ENCODE results near the gene SH3D19.

DNA sequence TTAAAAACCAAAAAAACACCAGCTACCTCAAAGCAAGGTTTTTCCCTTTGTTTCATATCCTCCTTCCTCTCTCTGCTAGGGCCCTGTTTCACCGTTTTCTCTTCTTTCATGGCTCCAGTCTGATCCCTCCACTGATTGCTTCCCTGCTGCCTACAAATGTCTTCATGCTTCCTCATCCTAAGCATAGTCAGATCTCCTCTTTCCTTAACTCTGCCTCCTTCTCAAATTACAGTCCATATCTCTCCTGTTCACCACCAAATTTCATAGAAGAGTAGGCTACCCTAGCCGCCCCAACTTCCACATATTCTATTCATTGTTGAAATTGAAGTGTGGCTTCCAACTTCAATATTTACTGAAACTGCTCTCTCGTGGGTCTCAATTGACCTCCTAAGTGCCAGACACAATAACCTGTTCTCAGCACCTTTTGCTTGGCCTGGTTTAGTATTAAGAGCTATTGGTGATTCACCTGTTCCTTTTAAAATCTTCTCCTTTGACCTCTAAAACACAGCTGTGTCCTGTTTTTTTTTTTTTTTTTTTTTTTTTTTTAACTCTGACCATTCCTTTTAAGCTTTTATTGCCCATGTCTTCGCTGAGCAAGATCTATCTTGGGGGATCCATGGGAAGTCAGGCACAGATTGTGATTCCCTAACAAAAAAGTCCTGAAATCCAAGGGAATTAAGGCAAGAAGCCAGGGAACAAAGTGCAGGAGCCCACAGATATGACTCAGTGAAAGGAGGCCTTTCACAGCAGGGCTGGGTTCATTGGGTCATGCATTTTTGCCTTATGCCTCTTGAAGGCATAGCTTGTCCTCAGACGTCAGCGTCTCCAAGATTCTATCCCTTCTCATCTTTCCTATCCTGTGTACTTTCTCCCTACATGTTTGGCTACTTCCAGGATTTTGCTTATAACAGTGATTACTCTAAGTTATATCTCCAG, 140.6 kb downstream of the SH3D19 start:
- TF ChIP-seq, protein P1, sequence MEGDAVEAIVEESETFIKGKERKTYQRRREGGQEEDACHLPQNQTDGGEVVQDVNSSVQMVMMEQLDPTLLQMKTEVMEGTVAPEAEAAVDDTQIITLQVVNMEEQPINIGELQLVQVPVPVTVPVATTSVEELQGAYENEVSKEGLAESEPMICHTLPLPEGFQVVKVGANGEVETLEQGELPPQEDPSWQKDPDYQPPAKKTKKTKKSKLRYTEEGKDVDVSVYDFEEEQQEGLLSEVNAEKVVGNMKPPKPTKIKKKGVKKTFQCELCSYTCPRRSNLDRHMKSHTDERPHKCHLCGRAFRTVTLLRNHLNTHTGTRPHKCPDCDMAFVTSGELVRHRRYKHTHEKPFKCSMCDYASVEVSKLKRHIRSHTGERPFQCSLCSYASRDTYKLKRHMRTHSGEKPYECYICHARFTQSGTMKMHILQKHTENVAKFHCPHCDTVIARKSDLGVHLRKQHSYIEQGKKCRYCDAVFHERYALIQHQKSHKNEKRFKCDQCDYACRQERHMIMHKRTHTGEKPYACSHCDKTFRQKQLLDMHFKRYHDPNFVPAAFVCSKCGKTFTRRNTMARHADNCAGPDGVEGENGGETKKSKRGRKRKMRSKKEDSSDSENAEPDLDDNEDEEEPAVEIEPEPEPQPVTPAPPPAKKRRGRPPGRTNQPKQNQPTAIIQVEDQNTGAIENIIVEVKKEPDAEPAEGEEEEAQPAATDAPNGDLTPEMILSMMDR (IDR thresholded peaks at IDR 0.05; ENCODE audit: low read depth, low read length), result no peak
- no peak for TF ChIP-seq EZH2phosphoT487 (IDR thresholded peaks at IDR 0.05; ENCODE audit: low read depth)

Measured in OCI-LY3 (cell line).